Astrocyte (in vitro differentiated cells and primary cell): ENCODE results near the gene SLC10A6. TPM values are rescaled to one million over a fixed set of nuclear protein-coding genes. Genes with fewer than 3 reads are reported as not detected.
A peak's percentile ranks its signal among the peaks of the same experiment; 100 is the strongest.

Source experiments
- DNase-seq: peaks from one replicate; pipeline ENCODE4 v3.0.0-alpha.2; 2010; ENCODE audit warnings: low read depth
- FAIRE-seq: peaks from 2 replicates; lab custom pipeline; 2011; peaks lifted over from hg19 to GRCh38; lab: Jason Lieb, UNC
- H2AFZ ChIP-seq: 2 replicates; pipeline ENCODE4 v1.6.0; 2012; ENCODE audit warnings: low read depth, low read length, inconsistent platforms
- H3K27ac ChIP-seq: 2 replicates; pipeline ENCODE4 v1.5.1; 2011; ENCODE audit warnings: low read depth, low read length, inconsistent platforms
- H3K27me3 ChIP-seq: 2 replicates; pipeline ENCODE4 v1.6.0; 2011; ENCODE audit warnings: low read length, inconsistent platforms; ENCODE audit not compliant: insufficient read depth
- H3K36me3 ChIP-seq: 2 replicates; pipeline ENCODE4 v1.5.1; 2011; ENCODE audit warnings: low read length, inconsistent platforms; ENCODE audit not compliant: insufficient read depth
- H3K4me1 ChIP-seq: 2 replicates; pipeline ENCODE4 v1.5.1; 2011; ENCODE audit warnings: low read length, inconsistent platforms; ENCODE audit not compliant: insufficient read depth
- H3K4me2 ChIP-seq: 2 replicates; pipeline ENCODE4 v1.6.0; 2012; ENCODE audit warnings: low read length, inconsistent platforms
- H3K4me3 ChIP-seq: 2 replicates; pipeline ENCODE4 v1.5.1; 2011; ENCODE audit warnings: low read depth, mild to moderate bottlenecking, low read length, inconsistent platforms; ENCODE audit not compliant: insufficient read depth
- H3K79me2 ChIP-seq: 2 replicates; pipeline ENCODE4 v1.6.0; 2012; ENCODE audit warnings: mild to moderate bottlenecking, low read length, inconsistent platforms; ENCODE audit not compliant: insufficient read depth
- H3K9ac ChIP-seq: 2 replicates; pipeline ENCODE4 v1.6.0; 2012; ENCODE audit warnings: mild to moderate bottlenecking, low read length, inconsistent platforms
- H3K9me3 ChIP-seq: 2 replicates; pipeline ENCODE4 v1.5.1; 2012; ENCODE audit warnings: low read depth, mild to moderate bottlenecking, low read length, inconsistent platforms; ENCODE audit not compliant: insufficient read depth
- H4K20me1 ChIP-seq: 2 replicates; pipeline ENCODE4 v1.6.0; 2012; ENCODE audit warnings: low read length, inconsistent platforms; ENCODE audit not compliant: insufficient read depth
- H3K27ac Mint-ChIP-seq: one replicate; pipeline ENCODE4 v1.8.0; 2021; ENCODE audit warnings: mild to moderate bottlenecking, mixed read lengths; ENCODE audit not compliant: unreplicated experiment
- H3K27me3 Mint-ChIP-seq: one replicate; pipeline ENCODE4 v1.8.0; 2021; ENCODE audit warnings: low read depth, mixed read lengths; ENCODE audit not compliant: unreplicated experiment
- H3K36me3 Mint-ChIP-seq: one replicate; pipeline ENCODE4 v1.8.0; 2021; ENCODE audit warnings: low read depth, mixed read lengths; ENCODE audit not compliant: unreplicated experiment
- H3K4me1 Mint-ChIP-seq: one replicate; pipeline ENCODE4 v1.8.0; 2021; ENCODE audit warnings: low read depth, mixed read lengths; ENCODE audit not compliant: unreplicated experiment
- H3K4me3 Mint-ChIP-seq: one replicate; pipeline ENCODE4 v1.8.0; 2021; ENCODE audit warnings: mild to moderate bottlenecking, moderate library complexity, mixed read lengths; ENCODE audit not compliant: unreplicated experiment
- H3K9me3 Mint-ChIP-seq: one replicate; pipeline ENCODE4 v1.8.0; 2021; ENCODE audit warnings: mild to moderate bottlenecking, mixed read lengths; ENCODE audit not compliant: unreplicated experiment
- CTCF ChIP-seq: IDR thresholded peaks from 2 replicates; pipeline ENCODE4 v1.5.1; 2011; ENCODE audit warnings: low read depth, mild to moderate bottlenecking, inconsistent platforms, low read length, moderate library complexity; ENCODE audit not compliant: insufficient read depth
- EZH2 ChIP-seq: IDR thresholded peaks from 2 replicates; pipeline ENCODE4 v1.6.1; 2012; ENCODE audit warnings: mild to moderate bottlenecking, low read length, inconsistent platforms; ENCODE audit not compliant: insufficient read depth
- total RNA-seq: library from RNA; stranded (reverse); gene quantifications from 2 replicates; pipeline ENCODE4 v1.2.1, GENCODE V29; 2021

SLC10A6 gene
- total RNA-seq, 1 donor from 2014 or later: not detected

GRCh38 chr4:86895692-86896488 lies 46.7 kb upstream of the SLC10A6 start:
- H3K27me3 Mint-ChIP-seq: peaks cover 2% of the 10 kb centered on the region
- H3K4me1 Mint-ChIP-seq: no peaks in the 10 kb centered on the region
- Histone ChIP-seq H3K9me3 (no peaks in the 10 kb centered on the region), H3K4me3 (no peak overlapping the region), H2AFZ (no peak overlapping the region), H3K4me2 (no peak overlapping the region), H3K36me3 (no peaks in the 10 kb centered on the region), H3K4me1 (no peaks in the 10 kb centered on the region), H3K27ac (no peak overlapping the region), H3K79me2 (no peaks in the 10 kb centered on the region), H3K9ac (no peak overlapping the region), H4K20me1 (no peaks in the 10 kb centered on the region), H3K27me3 (no peaks in the 10 kb centered on the region)
- no peak overlapping the region for H3K27ac Mint-ChIP-seq
- peak; percentile 53 for DNase-seq
- no peak for TF ChIP-seq EZH2
- peak; percentile 68 for TF ChIP-seq CTCF
- no peaks in the 10 kb centered on the region for H3K36me3 Mint-ChIP-seq
- H3K4me3 Mint-ChIP-seq: no peak overlapping the region
- H3K9me3 Mint-ChIP-seq: peaks cover 2% of the 10 kb centered on the region
- FAIRE-seq: peak; percentile 95

GRCh38 chr4:86894455-86894854 lies 45.3 kb upstream of the SLC10A6 start:
- TF ChIP-seq EZH2 (no peak), CTCF (no peak)
- Histone ChIP-seq H3K36me3 (no peaks in the 10 kb centered on the region), H2AFZ (no peak overlapping the region), H4K20me1 (no peaks in the 10 kb centered on the region), H3K27me3 (no peaks in the 10 kb centered on the region), H3K4me3 (no peak overlapping the region), H3K27ac (no peak overlapping the region), H3K9me3 (no peaks in the 10 kb centered on the region), H3K4me1 (no peaks in the 10 kb centered on the region), H3K4me2 (no peak overlapping the region), H3K9ac (no peak overlapping the region), H3K79me2 (no peaks in the 10 kb centered on the region)
- H3K27me3 Mint-ChIP-seq: peaks cover 2% of the 10 kb centered on the region
- FAIRE-seq (no peak), DNase-seq (peak; percentile 10)
- H3K9me3 Mint-ChIP-seq: peaks cover 2% of the 10 kb centered on the region
- no peaks in the 10 kb centered on the region for H3K4me1 Mint-ChIP-seq
- no peaks in the 10 kb centered on the region for H3K36me3 Mint-ChIP-seq
- H3K27ac Mint-ChIP-seq: no peak overlapping the region
- no peak overlapping the region for H3K4me3 Mint-ChIP-seq

- H3K36me3 Mint-ChIP-seq: no peaks in the 10 kb centered on the region
- no peak overlapping the region for H3K27ac Mint-ChIP-seq
- H3K9me3 ChIP-seq: no peaks in the 10 kb centered on the region
- no peaks in the 10 kb centered on the region for H3K79me2 ChIP-seq
- no peaks in the 10 kb centered on the region for H3K36me3 ChIP-seq
- no peak overlapping the region for H3K27ac ChIP-seq
- no peak for DNase-seq
- H3K9ac ChIP-seq: peak overlapping the region; percentile 83
- no peak for FAIRE-seq
- no peaks in the 10 kb centered on the region for H3K27me3 ChIP-seq
- H2AFZ ChIP-seq: no peak overlapping the region
- peak overlapping the region; percentile 87 for H3K4me3 Mint-ChIP-seq
- peaks cover 2% of the 10 kb centered on the region for H3K27me3 Mint-ChIP-seq
- H3K4me1 ChIP-seq: no peaks in the 10 kb centered on the region
- H3K4me1 Mint-ChIP-seq: no peaks in the 10 kb centered on the region
- peaks cover 2% of the 10 kb centered on the region for H3K9me3 Mint-ChIP-seq
- H4K20me1 ChIP-seq: no peaks in the 10 kb centered on the region
- peak overlapping the region; percentile 84 for H3K4me2 ChIP-seq
- peak overlapping the region; percentile 67 for H3K4me3 ChIP-seq
- TF ChIP-seq EZH2 (no peak), CTCF (no peak)
Observed at GRCh38 chr4:86893136-86893535, 44.0 kb upstream of the SLC10A6 start.
